ENCODE data around the gene MYRIP. TPM values are rescaled to one million over a fixed set of nuclear protein-coding genes. Genes with fewer than 3 reads are reported as not detected.

MYRIP gene
- total RNA-seq, 2 donors from 2014 or later: not detected

DNA sequence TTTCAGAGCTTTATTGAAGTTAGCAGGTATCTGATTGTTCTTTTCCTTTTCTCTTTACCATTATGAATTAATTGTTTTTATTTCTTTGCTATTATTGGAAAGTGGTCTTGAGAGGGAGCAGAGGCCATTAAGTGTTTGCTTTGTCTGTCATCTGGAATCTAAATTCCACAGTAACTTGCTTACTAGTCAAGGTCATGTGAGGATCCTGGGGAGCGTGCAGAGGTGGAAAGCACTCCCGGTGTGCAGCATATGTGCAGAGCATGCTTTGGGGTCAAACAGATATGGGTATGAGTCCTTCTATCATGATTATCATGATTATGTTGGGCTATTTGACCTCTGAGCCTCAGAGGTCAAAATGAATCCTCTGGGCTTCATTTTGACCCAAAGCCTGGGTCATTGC, 96.4 kb downstream of the MYRIP start:
- no peak for ATAC-seq (replicated peaks)
- H3K36me3 Mint-ChIP-seq (ENCODE audit: low read depth): no peaks in the 10 kb centered on the region
- no peak overlapping the region for H3K4me3 Mint-ChIP-seq
- no peaks in the 10 kb centered on the region for H3K4me1 Mint-ChIP-seq
- H3K9me3 Mint-ChIP-seq: no peaks in the 10 kb centered on the region
- H3K27ac Mint-ChIP-seq: no peak overlapping the region
- peaks cover 3% of the 10 kb centered on the region for H3K27me3 Mint-ChIP-seq

DNA sequence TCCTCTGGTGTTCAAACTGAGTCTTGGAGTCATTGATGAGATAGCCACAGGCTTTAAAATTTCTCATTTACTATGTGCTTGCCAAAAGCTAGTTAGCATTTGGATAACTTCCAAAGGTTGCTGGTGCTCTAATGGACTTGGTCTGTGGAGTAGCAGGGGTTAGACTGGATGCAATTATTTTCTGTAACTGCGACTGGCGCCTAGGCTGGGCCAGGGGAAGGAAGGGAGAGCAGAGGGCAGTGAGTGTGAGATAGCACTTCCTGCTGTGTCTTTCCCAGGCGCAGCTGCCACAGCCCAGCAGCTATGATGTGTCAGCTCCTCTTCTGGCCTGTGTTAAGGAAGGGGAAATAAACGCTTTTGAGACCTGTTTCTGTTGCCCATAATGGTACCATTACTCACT, 98.6 kb downstream of the MYRIP start:
- H3K9me3 Mint-ChIP-seq: no peaks in the 10 kb centered on the region
- H3K36me3 Mint-ChIP-seq (ENCODE audit: low read depth): no peaks in the 10 kb centered on the region
- no peaks in the 10 kb centered on the region for H3K4me1 Mint-ChIP-seq
- no peak for ATAC-seq (replicated peaks)
- no peak overlapping the region for H3K27ac Mint-ChIP-seq
- no peak overlapping the region for H3K4me3 Mint-ChIP-seq
- peaks cover 3% of the 10 kb centered on the region for H3K27me3 Mint-ChIP-seq

DNA sequence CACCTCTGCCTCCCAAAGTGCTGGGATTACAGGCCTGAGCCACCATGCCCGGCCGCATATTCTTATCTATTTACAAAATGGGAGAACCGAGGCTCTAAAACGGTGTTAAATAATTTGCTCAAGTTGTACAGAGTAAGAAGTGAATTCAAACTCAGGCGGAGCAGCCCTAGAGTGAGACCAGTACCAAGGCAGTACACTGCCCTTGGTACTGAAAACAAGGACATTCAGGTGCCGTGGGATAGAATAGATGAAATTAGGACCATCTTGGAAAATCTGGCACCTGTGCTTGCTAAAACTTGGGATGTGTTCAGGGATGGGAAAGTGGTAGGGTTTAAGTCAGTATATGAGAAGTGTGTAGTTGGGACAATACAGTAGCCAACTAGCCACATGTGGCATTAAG, 100.7 kb downstream of the MYRIP start:
- H3K4me1 Mint-ChIP-seq: no peaks in the 10 kb centered on the region
- H3K36me3 Mint-ChIP-seq (ENCODE audit: low read depth): no peaks in the 10 kb centered on the region
- no peaks in the 10 kb centered on the region for H3K9me3 Mint-ChIP-seq
- H3K27me3 Mint-ChIP-seq: peaks cover 3% of the 10 kb centered on the region
- ATAC-seq (replicated peaks): no peak
- no peak overlapping the region for H3K27ac Mint-ChIP-seq
- H3K4me3 Mint-ChIP-seq: no peak overlapping the region

DNA sequence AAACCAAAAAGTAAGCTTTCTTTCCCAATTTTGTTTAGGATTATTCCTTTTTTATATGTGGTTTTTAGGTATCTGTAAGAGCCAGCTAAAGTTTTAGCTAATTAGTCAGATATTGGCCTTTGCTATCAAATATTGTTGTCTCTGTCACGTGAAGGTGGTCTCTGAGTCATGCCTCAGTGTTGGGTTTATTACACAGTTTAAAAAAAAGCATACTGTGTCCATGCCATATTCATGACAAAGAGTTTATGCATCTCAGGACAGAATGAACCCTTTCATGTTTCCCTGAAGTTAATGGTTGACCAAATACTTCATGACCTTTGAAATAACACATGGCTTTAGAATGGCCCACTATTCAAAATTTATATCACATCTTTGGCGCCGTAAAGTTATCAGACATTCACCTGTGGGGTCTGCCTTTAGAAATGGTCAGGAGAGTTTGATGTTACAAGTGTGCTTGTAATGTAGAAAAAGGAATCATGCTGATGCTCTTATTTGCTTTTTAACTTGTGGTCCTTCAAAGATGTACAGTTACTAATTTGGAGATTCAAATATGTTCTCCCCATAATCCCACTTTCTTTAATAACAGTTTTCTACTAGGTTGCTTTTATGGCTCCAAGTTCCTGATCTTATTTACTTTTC, 101.5 kb downstream of the MYRIP start:
- Mint-ChIP-seq H3K36me3 (ENCODE audit: low read depth) (no peaks in the 10 kb centered on the region), H3K27ac (no peak overlapping the region), H3K9me3 (no peaks in the 10 kb centered on the region), H3K4me3 (no peak overlapping the region), H3K27me3 (peaks cover 3% of the 10 kb centered on the region), H3K4me1 (no peaks in the 10 kb centered on the region)
- ATAC-seq (replicated peaks): no peak

DNA sequence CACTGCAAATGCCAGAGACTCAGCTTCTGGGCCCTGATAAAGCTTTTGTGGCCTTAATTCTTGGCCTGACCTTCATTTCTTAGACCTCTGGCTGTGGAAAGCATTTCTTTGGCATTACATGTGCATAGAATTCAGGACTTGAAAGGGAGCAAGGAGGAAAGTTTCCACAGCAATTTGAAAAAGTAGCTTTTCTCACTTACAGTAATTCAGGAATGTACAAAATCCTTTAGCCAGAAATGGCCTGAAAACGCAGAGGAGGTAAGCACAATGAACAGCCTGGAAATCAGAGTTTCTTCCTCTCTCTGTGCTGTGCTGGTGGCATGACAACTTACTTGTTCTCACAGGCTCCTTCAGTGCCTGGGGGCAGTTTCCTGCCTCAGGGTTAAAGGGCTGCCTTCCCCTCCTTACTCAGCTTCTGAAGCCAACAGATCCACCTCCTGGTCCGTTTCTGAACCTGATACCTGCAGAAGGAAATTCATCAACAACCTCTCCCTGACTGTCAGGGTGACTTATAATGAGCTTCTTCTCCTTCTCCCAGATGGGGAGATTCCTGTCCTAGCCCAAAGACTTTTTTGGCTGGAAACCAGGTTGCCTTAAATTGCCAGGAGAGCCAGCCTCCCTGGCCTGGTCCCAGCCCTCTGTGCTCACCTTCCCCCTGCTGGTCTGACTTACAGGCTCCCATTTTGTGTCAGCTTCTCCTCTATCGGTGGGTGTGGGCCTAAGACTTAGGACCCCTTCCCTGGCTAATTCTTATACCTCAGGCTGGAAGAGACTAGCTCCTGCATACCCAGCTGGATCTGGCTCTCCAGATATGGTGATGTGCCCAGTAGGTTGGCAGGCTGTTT, 102.3 kb downstream of the MYRIP start:
- Mint-ChIP-seq H3K4me3 (no peak overlapping the region), H3K4me1 (no peaks in the 10 kb centered on the region), H3K9me3 (no peaks in the 10 kb centered on the region), H3K27me3 (peaks cover 3% of the 10 kb centered on the region), H3K36me3 (ENCODE audit: low read depth) (no peaks in the 10 kb centered on the region), H3K27ac (no peak overlapping the region)
- no peak for ATAC-seq (replicated peaks)

DNA sequence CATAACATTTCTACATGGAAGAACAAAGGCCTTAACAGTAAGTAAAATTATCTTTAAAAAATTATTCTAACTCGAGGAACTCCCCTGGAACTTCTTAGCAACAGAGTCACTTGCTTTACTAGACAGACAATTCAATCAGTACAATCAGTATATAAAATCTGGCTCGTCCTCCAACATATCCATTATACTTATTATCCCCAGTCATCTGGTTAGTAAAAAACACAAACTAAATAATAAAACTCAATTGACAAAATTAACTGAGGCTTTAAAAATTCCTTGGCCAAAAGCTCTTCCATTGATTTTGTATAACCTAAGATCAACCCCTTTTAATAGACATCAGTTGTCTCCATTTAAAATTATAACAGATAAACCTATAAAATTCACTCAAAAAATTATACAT, 105.6 kb downstream of the MYRIP start:
- H3K36me3 Mint-ChIP-seq (ENCODE audit: low read depth): no peaks in the 10 kb centered on the region
- no peaks in the 10 kb centered on the region for H3K4me1 Mint-ChIP-seq
- no peak overlapping the region for H3K27ac Mint-ChIP-seq
- H3K4me3 Mint-ChIP-seq: no peak overlapping the region
- no peaks in the 10 kb centered on the region for H3K9me3 Mint-ChIP-seq
- ATAC-seq (replicated peaks): no peak
- no peaks in the 10 kb centered on the region for H3K27me3 Mint-ChIP-seq

DNA sequence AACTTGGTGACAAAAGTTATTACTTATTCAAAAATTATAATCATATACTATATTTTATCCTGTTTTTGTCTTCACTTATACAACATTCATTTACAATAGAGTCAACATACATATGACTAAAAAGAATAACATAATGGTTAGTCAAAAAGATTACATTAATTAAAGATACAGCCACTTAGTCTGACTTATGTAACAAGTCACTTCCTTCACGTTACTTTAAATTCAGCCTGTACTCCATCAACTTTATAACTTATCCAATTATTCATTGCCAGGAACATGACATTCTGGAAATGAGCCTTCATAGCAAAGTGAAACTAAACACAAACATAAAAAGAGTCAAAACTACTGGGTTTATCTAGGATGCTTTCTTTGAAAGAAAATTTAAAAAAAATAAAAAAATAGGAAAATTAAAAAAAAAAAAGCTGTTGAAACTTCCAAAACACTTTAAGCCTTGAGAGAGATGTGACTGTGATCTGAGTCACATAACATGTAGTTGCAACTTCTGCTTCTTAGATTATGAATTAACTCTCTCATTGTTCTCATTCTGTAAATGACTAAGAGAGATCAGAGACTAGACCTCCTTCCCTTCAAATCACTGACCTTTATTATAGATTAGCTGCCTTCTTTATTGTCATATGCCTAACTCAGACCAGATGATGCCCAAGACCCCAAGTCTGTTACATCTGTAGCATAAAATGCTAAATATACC, 107.8 kb downstream of the MYRIP start:
- ATAC-seq (replicated peaks): no peak
- Mint-ChIP-seq H3K4me1 (no peaks in the 10 kb centered on the region), H3K9me3 (no peaks in the 10 kb centered on the region), H3K4me3 (no peak overlapping the region), H3K27me3 (no peaks in the 10 kb centered on the region), H3K27ac (no peak overlapping the region), H3K36me3 (ENCODE audit: low read depth) (no peaks in the 10 kb centered on the region)

DNA sequence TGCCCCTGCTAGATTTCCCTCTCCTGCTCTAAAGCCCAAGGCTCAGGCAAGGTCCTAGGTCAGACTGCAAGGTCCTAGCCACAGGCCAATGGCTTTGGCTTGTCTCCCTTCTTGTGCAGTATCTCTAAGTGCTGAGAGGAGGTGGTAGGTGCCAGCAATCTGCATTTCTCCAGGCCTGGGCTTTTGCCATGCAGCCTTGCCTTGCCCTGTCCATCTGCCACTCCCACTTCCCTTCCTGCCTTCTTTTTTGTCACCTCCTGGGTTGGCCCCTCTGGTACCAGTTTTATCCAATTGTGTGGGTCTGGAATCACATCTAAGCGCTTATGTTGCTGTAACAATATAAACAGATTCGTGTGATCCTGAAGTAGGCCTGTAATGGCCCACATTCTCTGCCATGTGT, 109.9 kb downstream of the MYRIP start:
- H3K27ac Mint-ChIP-seq: no peak overlapping the region
- no peaks in the 10 kb centered on the region for H3K27me3 Mint-ChIP-seq
- no peaks in the 10 kb centered on the region for H3K9me3 Mint-ChIP-seq
- H3K4me1 Mint-ChIP-seq: no peaks in the 10 kb centered on the region
- no peak overlapping the region for H3K4me3 Mint-ChIP-seq
- H3K36me3 Mint-ChIP-seq (ENCODE audit: low read depth): no peaks in the 10 kb centered on the region
- no peak for ATAC-seq (replicated peaks)

DNA sequence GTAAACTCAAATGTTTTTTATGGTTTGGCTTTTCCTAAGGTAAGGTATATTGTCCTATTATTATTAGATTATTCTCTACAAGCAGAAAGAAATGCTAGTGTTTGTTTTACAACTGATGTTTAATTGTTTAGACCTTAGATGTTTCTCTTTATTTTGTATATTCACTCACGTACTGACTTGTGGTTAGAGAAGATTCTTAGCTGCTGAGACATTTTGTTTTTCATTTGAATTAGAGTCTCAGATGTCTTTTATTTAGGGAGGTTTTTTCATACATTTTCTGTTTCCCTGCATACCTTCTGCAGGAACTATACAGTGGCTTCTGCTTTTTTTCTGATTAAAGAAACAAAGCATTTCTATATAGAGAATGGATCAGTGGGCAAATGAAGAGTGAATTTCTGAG, 110.9 kb downstream of the MYRIP start:
- ATAC-seq (replicated peaks): no peak
- Mint-ChIP-seq H3K36me3 (ENCODE audit: low read depth) (no peaks in the 10 kb centered on the region), H3K4me1 (no peaks in the 10 kb centered on the region), H3K4me3 (no peak overlapping the region), H3K27ac (no peak overlapping the region), H3K9me3 (no peaks in the 10 kb centered on the region), H3K27me3 (no peaks in the 10 kb centered on the region)

DNA sequence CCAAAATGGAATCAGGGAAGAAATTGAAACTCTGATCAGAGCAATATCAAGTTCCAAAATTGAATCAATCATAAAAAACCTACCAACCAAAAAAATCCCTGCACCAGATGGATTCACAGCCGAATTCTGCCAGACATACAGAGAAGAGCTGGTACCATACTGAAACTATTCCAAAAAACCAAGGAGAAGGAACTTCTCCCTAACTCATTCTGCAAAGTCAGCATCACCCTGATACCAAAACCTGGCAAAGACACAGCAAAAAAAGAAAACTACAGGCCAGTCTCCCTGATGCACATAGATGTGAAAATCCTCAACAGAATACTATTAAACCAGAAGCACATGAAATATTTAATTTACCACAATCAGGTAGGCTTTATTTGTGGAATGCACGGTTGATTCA, 118.1 kb downstream of the MYRIP start:
- H3K36me3 Mint-ChIP-seq (ENCODE audit: low read depth): no peaks in the 10 kb centered on the region
- no peaks in the 10 kb centered on the region for H3K9me3 Mint-ChIP-seq
- no peak overlapping the region for H3K27ac Mint-ChIP-seq
- no peaks in the 10 kb centered on the region for H3K27me3 Mint-ChIP-seq
- H3K4me1 Mint-ChIP-seq: no peaks in the 10 kb centered on the region
- no peak for ATAC-seq (replicated peaks)
- no peak overlapping the region for H3K4me3 Mint-ChIP-seq

DNA sequence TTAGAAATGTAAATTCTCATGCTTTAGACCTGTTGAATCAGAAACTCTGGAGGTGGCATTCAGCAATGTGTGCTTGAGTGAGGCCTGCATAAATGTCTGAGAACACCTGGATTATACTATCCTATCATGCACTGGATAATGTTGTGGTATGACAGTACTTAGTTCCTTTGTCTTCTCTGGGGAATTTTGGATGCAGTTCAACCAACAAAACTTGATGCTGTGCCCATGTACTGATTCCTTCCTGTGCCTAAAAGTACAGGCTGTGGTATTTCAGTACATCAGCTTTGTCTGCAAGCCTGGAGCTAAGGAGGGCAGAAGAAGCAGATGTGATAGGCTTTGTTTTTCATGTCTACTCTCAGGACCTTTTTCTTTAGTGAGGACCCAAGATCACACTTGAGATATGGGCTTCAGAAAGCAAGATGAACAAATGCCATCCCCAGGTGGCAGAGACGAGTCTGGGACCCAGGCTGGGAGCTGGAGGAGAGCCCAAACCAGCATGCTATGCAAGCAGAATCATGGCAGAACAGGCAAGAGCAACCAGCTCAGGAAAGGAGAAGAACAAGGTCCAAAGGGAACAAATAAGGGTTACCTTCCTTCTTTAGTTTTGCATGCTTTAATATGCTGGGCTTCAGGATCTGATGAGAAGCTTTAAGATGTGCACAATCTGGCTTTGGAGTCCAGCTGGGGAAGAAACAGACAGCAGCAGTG, 124.7 kb downstream of the MYRIP start:
- Mint-ChIP-seq H3K4me3 (no peak overlapping the region), H3K4me1 (no peaks in the 10 kb centered on the region), H3K27ac (no peak overlapping the region), H3K9me3 (no peaks in the 10 kb centered on the region), H3K27me3 (no peaks in the 10 kb centered on the region), H3K36me3 (ENCODE audit: low read depth) (no peaks in the 10 kb centered on the region)
- ATAC-seq (replicated peaks): no peak

DNA sequence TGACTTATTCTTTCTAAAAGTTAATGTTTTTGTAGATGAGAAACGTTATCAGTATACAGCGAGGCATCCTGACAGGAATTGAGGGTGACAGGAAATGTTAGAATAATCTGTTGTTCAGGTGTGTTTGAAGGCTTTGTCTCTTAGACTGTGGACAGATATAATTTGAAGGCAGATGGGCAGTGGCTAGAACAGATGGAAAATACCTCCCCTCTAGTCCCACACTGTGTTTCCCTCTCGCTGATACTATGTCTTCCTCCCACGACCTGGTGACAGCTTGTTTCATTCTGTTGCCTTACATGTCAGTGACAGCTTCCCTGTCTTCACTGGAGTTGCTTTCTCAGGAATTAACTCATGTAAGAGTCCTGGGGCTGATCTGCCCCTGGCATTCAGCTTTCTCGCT, 125.3 kb downstream of the MYRIP start:
- Mint-ChIP-seq H3K27me3 (no peaks in the 10 kb centered on the region), H3K27ac (no peak overlapping the region), H3K36me3 (ENCODE audit: low read depth) (no peaks in the 10 kb centered on the region), H3K4me3 (no peak overlapping the region), H3K9me3 (no peaks in the 10 kb centered on the region), H3K4me1 (no peaks in the 10 kb centered on the region)
- no peak for ATAC-seq (replicated peaks)

DNA sequence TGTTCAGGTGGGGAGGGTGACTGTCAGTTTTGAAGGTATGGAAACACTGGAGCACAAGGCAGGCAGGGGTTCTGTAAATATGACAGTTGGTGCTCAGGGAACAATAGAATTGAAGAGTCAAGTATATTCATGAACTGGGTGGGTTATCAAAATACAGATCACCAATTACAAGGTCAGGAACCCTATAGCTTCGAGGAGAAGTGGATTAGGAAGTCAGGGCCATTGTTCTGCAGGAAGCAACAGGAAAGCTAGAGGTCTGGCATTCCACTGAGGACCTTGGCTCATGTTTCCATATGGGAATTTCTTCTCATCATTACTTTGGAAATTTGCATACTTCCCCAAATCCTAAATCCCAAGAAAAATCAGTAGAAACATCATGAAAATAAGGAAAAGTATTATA, 125.9 kb downstream of the MYRIP start:
- no peak overlapping the region for H3K27ac Mint-ChIP-seq
- no peak for ATAC-seq (replicated peaks)
- no peak overlapping the region for H3K4me3 Mint-ChIP-seq
- no peaks in the 10 kb centered on the region for H3K27me3 Mint-ChIP-seq
- H3K4me1 Mint-ChIP-seq: no peaks in the 10 kb centered on the region
- no peaks in the 10 kb centered on the region for H3K9me3 Mint-ChIP-seq
- H3K36me3 Mint-ChIP-seq (ENCODE audit: low read depth): no peaks in the 10 kb centered on the region

DNA sequence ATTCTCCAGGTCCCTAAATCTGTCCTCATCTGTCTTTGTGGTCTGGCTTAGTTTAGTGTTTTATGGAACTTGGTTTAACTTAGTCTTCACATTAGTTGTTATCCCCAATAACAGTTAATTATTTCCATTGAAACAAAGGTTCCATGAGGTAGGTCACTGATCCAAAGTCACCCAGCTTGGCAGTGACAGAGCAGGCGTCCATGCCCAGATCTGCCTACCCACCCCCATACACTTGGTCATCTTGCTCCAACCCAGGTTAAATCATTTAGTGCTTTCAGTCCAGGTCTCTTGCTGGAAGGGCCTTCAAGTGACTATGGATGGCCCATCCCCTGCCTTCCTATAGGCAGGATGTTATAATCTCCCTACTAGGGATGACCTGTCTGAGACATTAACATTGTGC, 127.4 kb downstream of the MYRIP start:
- no peaks in the 10 kb centered on the region for H3K27me3 Mint-ChIP-seq
- no peak for ATAC-seq (replicated peaks)
- H3K4me3 Mint-ChIP-seq: no peak overlapping the region

More for the DNA sequence above, 127.4 kb downstream of the MYRIP start:
- no peaks in the 10 kb centered on the region for H3K36me3 Mint-ChIP-seq (ENCODE audit: low read depth)
- H3K9me3 Mint-ChIP-seq: no peaks in the 10 kb centered on the region
- H3K4me1 Mint-ChIP-seq: no peaks in the 10 kb centered on the region
- H3K27ac Mint-ChIP-seq: no peak overlapping the region

Data from activated T-helper 17 cell treated with anti-CD3 and anti-CD28 coated beads, Interleukin-2, amount 50 U/mL, for 72 hours (primary cell).